HAP-1 (cell line): ENCODE results near the gene EFCAB12.
"Not testable (repeated sequence)": the region's sequence is repeated elsewhere in the genome, so short reads cannot be mapped to it uniquely, and the experiment has no call there.

Experiments
- DNase-seq, 2 experiments: peaks; one replicate each; pipeline ENCODE4 v3.0.0-alpha.2; 2016 to 2020; ENCODE audit warnings: low spot score in 2 of 2
- H3K27me3 ChIP-seq: fragments of 250-450 bp; sonication (Bioruptor Pico); 2 replicates; pipeline ENCODE4 v1.5.1; 2020; ENCODE audit warnings: low read depth, mild to moderate bottlenecking, moderate library complexity
- H3K36me3 ChIP-seq: fragments of 250-450 bp; sonication (Bioruptor Pico); replicated peaks from 2 replicates; pipeline ENCODE4 v1.5.1; 2020; ENCODE audit warnings: mild to moderate bottlenecking
- H3K4me1 ChIP-seq: fragments of 250-450 bp; sonication (Bioruptor Pico); 2 replicates; pipeline ENCODE4 v1.5.1; 2020; ENCODE audit warnings: mild to moderate bottlenecking
- H3K4me3 ChIP-seq: fragments of 250-450 bp; sonication (Bioruptor Pico); 2 replicates; pipeline ENCODE4 v1.5.1; 2020; ENCODE audit warnings: mild to moderate bottlenecking, moderate library complexity
- H3K9me3 ChIP-seq: fragments of 250-450 bp; sonication (Bioruptor Pico); 2 replicates; pipeline ENCODE4 v1.5.1; 2020; ENCODE audit warnings: mild to moderate bottlenecking, moderate library complexity
- in situ Hi-C: fragments of 300-500 bp; cut with MboI; formaldehyde crosslinking; loops from 3 replicates; pipeline ENCODE4 v1.14.3; 2020; ENCODE audit warnings: low sequenced_read_pairs, inconsistent platforms, mixed read lengths

EFCAB12 gene

DNA sequence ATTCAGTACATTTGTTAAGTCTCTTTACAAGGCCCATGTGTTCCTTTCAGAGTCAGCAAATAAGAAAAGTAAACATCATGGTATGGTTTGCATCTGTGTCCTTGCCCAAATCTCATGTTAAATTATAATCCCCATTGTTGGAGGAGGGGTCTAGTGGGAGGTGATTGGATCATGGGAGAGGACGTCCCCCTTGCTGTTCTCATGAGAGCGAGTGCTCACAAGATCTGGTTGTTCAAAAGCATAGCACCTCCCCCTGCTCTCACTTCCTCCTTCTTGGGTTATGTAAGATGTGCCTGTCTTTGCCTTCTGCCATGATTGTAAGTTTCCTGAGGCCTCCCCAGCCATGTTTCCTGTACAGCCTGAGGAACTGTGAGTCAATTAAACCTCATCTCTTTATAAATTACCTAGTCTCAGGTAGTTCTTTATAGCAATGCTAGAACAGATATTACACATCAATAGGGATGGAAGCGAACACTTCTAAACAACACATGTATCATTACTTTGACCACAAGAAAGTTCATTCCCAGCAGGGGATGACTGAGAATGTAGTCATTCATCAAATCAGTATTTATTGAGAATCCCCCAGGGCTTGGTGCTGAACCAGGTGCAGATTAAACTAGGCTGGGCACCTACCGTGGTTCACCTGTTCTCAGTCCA lies 4.1 kb downstream of the EFCAB12 start:
- no peak overlapping the region for H3K4me3 ChIP-seq
- H3K4me1 ChIP-seq: peaks cover 6% of the 10 kb centered on the region; the same call in 1 of the 2 replicates
- H3K9me3 ChIP-seq: no peaks in the 10 kb centered on the region
- peak in 1 of 2 experiments; percentile 42 for DNase-seq
- in situ Hi-C loops: no loop called here
- H3K36me3 ChIP-seq: peaks cover 6% of the 10 kb centered on the region; the same call in 1 of the 2 replicates
- no peaks in the 10 kb centered on the region for H3K27me3 ChIP-seq

GRCh38 chr3:129422897-129423296 lies 5.5 kb downstream of the EFCAB12 start:
- H3K4me3 ChIP-seq: no peak overlapping the region
- in situ Hi-C loops: no loop called here

GRCh38 chr3:129421988-129422745 lies 6.3 kb downstream of the EFCAB12 start:
- no peak overlapping the region for H3K4me3 ChIP-seq
- no peaks in the 10 kb centered on the region for H3K27me3 ChIP-seq
- in situ Hi-C loops: no loop called here
- no peaks in the 10 kb centered on the region for H3K9me3 ChIP-seq
- no peak for DNase-seq
- peaks cover 6% of the 10 kb centered on the region; the same call in 1 of the 2 replicates for H3K4me1 ChIP-seq
- H3K36me3 ChIP-seq: no peaks in the 10 kb centered on the region

More at GRCh38 chr3:129422897-129423296, 5.5 kb downstream of the EFCAB12 start:
- Histone ChIP-seq H3K27me3 (no peaks in the 10 kb centered on the region), H3K36me3 (no peaks in the 10 kb centered on the region), H3K9me3 (no peaks in the 10 kb centered on the region), H3K4me1 (peaks cover 6% of the 10 kb centered on the region; the same call in 1 of the 2 replicates)
- no peak for DNase-seq

DNA sequence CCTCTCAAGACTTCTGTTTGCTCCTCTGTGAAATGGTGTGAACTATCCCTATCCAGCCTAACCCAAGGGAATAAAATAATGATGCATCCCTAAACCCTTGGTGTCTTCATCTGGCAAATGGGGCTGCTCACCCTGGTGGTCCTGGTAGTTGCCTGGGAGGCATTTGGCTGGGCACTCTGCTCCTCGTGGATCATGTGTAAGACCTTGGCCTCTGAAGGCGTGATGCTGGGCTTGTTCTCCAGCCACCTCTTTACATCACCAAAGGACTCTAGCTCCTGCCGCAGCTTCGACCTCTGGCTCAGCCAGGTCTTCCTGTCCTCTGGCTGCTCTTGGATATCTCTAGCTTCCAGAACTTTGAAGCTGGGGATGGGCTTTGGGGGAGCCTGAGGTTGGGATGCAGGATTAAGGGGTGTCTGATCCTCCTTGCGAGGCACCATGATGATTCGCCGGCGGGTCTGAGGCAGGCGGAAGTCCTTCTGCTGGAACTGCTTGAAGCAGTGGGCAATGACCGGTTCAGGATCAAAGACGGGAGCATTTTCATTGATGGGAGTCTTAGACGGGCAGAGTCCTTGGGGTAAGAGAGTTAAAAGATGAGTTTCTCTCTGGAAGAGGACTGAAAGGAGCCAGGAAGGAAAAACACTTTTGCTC lies 7.1 kb downstream of the EFCAB12 start:
- Histone ChIP-seq H3K4me1 (peaks cover 6% of the 10 kb centered on the region; the same call in 1 of the 2 replicates), H3K9me3 (no peaks in the 10 kb centered on the region), H3K27me3 (no peaks in the 10 kb centered on the region), H3K36me3 (no peaks in the 10 kb centered on the region), H3K4me3 (no peak overlapping the region)
- in situ Hi-C loops: no loop called here
- no peak for DNase-seq

DNA sequence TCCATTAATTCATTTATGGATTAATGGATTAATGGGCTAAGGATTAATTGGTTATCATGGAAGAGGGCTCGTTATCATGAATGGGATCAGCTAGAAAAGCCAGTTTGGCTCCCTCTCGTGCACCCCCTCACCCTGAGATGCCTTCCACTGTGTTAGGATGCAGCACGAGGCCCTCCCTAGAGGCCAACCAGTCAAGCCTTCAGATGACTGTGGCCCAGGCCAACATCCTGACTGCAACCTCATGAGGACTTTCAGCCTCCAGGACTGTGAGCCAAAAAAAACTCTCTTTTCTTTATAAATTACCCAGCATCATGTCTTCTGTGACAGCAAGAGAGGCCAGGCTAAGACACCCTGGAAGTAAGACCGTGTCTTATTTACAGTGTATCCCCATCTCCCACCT lies 9.0 kb downstream of the EFCAB12 start:
- in situ Hi-C loops: no loop called here
- Histone ChIP-seq H3K4me3 (no peak overlapping the region), H3K4me1 (peaks cover 5% of the 10 kb centered on the region; the same call in 1 of the 2 replicates), H3K27me3 (no peaks in the 10 kb centered on the region), H3K36me3 (no peaks in the 10 kb centered on the region), H3K9me3 (no peaks in the 10 kb centered on the region)
- DNase-seq: no peak

DNA sequence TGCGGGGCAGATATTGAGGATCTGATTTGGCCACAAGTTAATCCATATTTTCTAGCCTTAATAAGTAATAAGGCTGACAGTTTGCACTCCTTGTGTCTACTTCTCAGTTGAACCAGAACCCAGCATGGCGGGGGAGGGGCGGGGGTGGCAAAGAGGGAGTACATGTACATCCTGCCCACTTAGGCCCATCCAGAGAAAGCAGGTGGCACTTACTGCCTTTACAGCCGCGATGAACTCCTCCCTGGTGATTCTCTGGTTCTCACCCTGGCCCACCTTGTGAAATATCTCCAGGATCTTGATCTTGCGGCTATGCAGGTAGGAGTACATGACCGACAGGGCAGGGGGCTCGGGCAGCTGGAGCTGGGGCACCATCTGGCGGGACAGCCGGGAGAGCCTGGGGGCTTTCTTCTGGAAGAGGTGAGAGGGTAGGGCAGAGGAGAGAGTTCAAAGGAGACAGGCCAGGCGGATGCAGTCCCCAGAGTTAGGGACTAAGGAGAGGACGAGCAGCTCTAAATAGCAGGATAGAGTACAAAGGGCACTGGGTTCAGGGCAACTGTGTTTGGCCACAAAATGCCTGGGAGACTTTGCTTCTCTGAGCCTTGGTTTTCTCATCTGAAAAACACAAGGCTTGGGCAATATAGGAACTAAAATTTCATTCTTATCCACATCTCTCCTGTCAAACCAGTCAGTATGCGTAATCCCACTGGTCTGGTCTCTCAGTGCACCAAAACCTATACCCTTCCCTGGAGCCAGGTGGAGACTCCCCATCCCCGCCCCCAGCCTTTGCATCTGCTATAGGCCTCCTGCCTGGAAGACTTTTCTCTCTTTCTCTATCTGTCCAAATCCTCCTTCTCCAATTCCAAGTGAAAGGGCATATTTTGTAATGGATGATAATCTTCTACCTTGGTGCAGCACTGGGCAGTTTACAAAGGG lies 10.1 kb downstream of the EFCAB12 start:
- H3K36me3 ChIP-seq: no peaks in the 10 kb centered on the region
- H3K27me3 ChIP-seq: no peaks in the 10 kb centered on the region
- H3K9me3 ChIP-seq: no peaks in the 10 kb centered on the region
- H3K4me1 ChIP-seq: no peaks in the 10 kb centered on the region
- in situ Hi-C loops: no loop called here
- H3K4me3 ChIP-seq: no peak overlapping the region
- no peak for DNase-seq

DNA sequence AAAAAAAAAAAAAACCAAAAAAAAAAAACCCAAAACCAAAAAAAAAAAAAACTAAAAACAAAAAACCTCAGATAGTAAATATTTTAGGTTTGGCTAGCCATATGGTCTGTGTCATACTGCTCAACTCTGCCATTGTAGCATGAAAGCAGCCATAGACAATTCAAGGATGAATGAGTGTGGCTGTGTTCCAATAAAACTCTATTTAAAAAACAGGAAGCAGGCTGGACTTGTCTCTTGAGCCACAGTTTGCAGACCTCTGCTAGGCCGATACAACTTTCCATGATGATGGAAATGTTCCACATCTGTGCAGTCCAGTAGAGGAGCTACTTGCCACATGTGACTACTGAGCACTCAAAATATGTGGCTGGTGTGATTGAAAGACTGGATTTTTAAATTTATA lies 11.1 kb downstream of the EFCAB12 start:
- no peaks in the 10 kb centered on the region for H3K36me3 ChIP-seq
- no peaks in the 10 kb centered on the region for H3K27me3 ChIP-seq
- no peak overlapping the region for H3K4me3 ChIP-seq
- no peaks in the 10 kb centered on the region for H3K4me1 ChIP-seq
- no peaks in the 10 kb centered on the region for H3K9me3 ChIP-seq
- in situ Hi-C loops: no loop called here
- DNase-seq: no peak

DNA sequence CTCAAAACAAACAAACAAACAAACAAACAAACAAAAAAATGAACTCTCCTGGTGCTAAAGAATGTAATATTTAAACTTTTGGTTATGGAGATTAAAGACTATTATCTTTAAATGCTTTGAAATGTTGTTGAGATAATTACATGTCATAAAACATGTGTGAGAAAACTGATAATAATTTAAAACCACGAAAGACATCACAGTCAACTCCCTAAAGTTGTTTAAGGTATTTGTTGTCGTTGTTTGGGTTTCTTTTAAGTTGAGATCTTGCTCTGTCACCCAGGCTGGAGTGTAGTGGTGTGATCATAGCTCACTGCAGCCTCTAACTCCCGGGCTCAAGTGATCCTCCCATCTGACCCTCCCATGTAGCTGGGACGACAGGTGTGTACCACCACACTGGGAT lies 12.0 kb downstream of the EFCAB12 start:
- no peaks in the 10 kb centered on the region for H3K36me3 ChIP-seq
- no peak for DNase-seq
- no peaks in the 10 kb centered on the region for H3K27me3 ChIP-seq
- H3K9me3 ChIP-seq: no peaks in the 10 kb centered on the region
- H3K4me3 ChIP-seq: no peak overlapping the region
- H3K4me1 ChIP-seq: no peaks in the 10 kb centered on the region
- in situ Hi-C loops: no loop called here

DNA sequence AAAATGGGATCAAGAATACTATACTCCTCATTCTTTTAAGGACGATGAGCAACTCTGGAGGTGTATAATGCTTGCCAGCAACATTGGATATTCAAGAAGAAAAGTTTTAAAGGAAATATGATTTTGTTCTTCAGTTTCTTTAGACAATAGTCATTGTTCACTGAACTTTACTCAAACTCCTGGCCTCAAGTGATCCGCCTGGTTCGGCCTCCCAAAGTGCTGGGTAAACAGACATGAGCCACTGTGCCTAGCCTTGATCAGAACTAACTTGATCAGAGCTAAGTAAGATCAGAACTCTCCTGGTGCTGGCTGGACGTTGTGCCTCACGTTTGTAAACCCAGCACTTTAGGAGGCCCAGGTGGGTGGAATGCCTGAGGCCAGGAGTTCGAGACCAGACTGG lies 12.6 kb downstream of the EFCAB12 start:
- Histone ChIP-seq H3K36me3 (no peaks in the 10 kb centered on the region), H3K9me3 (no peaks in the 10 kb centered on the region), H3K27me3 (no peaks in the 10 kb centered on the region), H3K4me1 (no peaks in the 10 kb centered on the region), H3K4me3 (no peak overlapping the region)
- DNase-seq: no peak
- in situ Hi-C loops: no loop called here

DNA sequence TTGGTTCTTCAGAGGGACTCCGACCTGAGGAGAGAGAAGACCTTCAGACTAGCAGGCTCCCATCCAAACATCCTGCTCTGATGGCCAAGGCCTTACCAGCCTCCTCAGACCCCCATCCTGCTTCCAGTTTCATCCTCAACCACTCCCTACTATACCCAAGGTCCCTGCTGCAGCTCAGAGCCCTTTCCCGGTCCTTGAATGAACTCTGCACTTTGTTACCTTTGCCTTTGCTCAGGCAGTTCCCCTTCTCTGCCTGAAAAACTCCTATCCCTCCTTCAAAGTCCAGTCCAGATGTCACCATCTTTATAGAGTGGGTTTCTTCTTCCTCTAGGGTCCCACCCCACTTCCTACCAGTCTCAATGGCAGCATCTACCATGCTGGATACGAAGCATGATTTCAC lies 13.1 kb downstream of the EFCAB12 start:
- no peaks in the 10 kb centered on the region for H3K36me3 ChIP-seq
- in situ Hi-C loops: no loop called here
- H3K4me1 ChIP-seq: no peaks in the 10 kb centered on the region
- H3K4me3 ChIP-seq: no peak overlapping the region
- no peak for DNase-seq
- H3K27me3 ChIP-seq: no peaks in the 10 kb centered on the region
- no peaks in the 10 kb centered on the region for H3K9me3 ChIP-seq

DNA sequence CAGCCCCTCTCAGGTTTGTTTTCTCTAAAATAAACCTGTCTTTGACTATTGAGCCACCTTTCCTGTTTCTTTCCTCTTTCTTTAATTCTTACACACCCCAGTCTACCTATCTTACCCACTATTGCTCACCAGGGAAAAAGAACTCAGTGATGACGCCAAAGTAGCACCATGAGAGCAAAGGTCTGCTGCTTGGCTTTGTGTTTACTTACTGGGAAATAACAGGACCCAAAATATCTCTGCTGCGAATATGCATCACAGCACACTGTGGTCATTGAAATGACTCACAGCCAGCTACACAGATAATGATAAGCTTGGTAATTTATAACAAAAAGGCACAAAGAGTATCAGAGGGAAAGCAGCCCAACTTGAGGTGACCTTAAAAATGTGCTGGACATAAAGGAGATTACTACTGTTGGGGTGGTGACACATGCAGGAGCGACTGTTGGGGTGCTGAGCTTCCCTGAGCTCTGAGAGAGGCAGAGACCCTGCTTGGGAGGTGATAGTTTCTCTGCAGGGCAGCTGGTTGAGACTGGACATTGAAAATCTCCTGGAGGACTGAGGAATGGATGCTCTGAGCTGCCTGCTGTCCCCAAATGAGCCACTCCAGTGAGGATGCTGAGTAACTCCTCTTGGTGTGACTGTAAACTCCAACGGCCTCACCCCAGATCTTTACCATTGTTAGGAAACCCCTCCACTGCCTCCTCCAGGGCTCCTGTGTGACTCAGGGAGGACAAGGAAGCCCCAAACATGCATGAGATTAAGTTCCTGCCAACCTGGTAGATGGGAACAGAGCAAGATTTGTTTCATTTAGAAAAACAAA lies 14.5 kb downstream of the EFCAB12 start:
- Histone ChIP-seq H3K36me3 (no peaks in the 10 kb centered on the region), H3K4me3 (no peak overlapping the region), H3K4me1 (no peaks in the 10 kb centered on the region), H3K27me3 (no peaks in the 10 kb centered on the region), H3K9me3 (no peaks in the 10 kb centered on the region)
- in situ Hi-C loops: no loop called here
- no peak for DNase-seq

DNA sequence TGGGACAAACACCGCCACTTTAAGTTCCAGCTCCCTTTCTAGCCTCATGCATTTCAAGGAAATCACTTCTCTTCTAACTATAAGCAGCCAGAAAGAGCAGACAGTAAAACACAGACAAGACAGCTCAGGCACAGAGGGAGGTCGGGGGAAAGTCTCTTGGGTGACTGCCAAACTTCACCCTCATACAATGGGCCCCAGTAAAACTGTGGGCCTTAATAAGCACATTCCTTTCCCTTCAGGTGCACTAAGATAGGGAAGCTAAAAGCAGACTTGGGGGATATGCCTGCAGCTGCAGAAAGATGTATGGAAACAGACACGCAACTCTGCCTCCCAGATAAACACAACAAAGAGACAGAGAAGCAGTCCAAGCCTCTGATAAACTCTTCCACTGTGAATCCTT lies 15.2 kb downstream of the EFCAB12 start:
- in situ Hi-C loops, H3K4me3 ChIP-seq, H3K36me3 ChIP-seq, H3K9me3 ChIP-seq, DNase-seq, H3K4me1 ChIP-seq, H3K27me3 ChIP-seq: not testable (repeated sequence)
